ENCODE results near the gene ZG16B. TPM values are rescaled to one million over a fixed set of nuclear protein-coding genes. Genes with fewer than 3 reads are reported as not detected.

ZG16B gene
- polyA plus RNA-seq, 4 donors = 5.2 to 19.9 (median 15.0) TPM

- Histone ChIP-seq H3K27ac (ENCODE audit: low read depth in 1 of 3, low read length in 2 of 3) (no peak overlapping the region), H3K36me3 (ENCODE audit: control insufficient read depth in 3 of 3, insufficient read depth in 2 of 3, low read depth in 1 of 3, low read length in 3 of 3) (no peaks in the 10 kb centered on the region), H3K4me1 (ENCODE audit: control insufficient read depth in 3 of 3, insufficient read depth in 2 of 3, low read depth in 1 of 3, low read length in 2 of 3) (peaks cover 0 to 9% (median 0%) of the 10 kb centered on the region in 3 donors), H3K9me3 (ENCODE audit: control insufficient read depth in 2 of 2, insufficient read depth in 1 of 2, low read depth in 1 of 2, low read length in 1 of 2) (no peaks in the 10 kb centered on the region), H3K4me3 (ENCODE audit: low read depth in 1 of 3, low read length in 3 of 3) (no peak overlapping the region), H3K27me3 (ENCODE audit: control insufficient read depth in 3 of 3, insufficient read depth in 3 of 3, low read length in 3 of 3) (peaks cover 2 to 48% (median 18%) of the 10 kb centered on the region in 3 donors)
- FAIRE-seq (no peak), DNase-seq (no peak)
- 21 to 51% (median 38%) methylated on average over 2 to 3 of the region's 3 CpGs for WGBS, 3 donors
These were observed 43.3 kb upstream of the ZG16B start for GRCh38 chr16:2786826-2787151.

- no peak for DNase-seq
- no peaks in the 10 kb centered on the region for H3K36me3 ChIP-seq (ENCODE audit: control insufficient read depth in 3 of 3, insufficient read depth in 2 of 3, low read depth in 1 of 3, low read length in 3 of 3)
- H3K4me3 ChIP-seq (ENCODE audit: low read depth in 1 of 3, low read length in 3 of 3) = no peak within 1 kb of the TSS
- H3K9me3 ChIP-seq (ENCODE audit: control insufficient read depth in 2 of 2, insufficient read depth in 1 of 2, low read depth in 1 of 2, low read length in 1 of 2) = no peaks in the 10 kb centered on the region
- peaks cover 0 to 9% (median 0%) of the 10 kb centered on the region in 3 donors for H3K4me1 ChIP-seq (ENCODE audit: control insufficient read depth in 3 of 3, insufficient read depth in 2 of 3, low read depth in 1 of 3, low read length in 2 of 3)
- H3K27ac ChIP-seq (ENCODE audit: low read depth in 1 of 3, low read length in 2 of 3) = no peak within 1 kb of the TSS
- H3K27me3 ChIP-seq (ENCODE audit: control insufficient read depth in 3 of 3, insufficient read depth in 3 of 3, low read length in 3 of 3) = peaks cover 2 to 46% (median 18%) of the 10 kb centered on the region in 3 donors
- no peak for FAIRE-seq
- WGBS, 3 donors = 18 to 29% (median 26%) methylated on average over 10 of the region's 10 CpGs
These were observed 42.7 kb upstream of the ZG16B start, which contains the start of gene PRSS33 for GRCh38 chr16:2787406-2787805. PRSS33 (minus strand) TSS chr16:2787560; CDS start chr16:2786547, 1,013 bp downstream.

- WGBS, 3 donors = 47 to 64% (median 47%) methylated on average over 7 of the region's 7 CpGs
- DNase-seq (no peak), FAIRE-seq (no peak)
- Histone ChIP-seq H3K4me1 (ENCODE audit: control insufficient read depth in 3 of 3, insufficient read depth in 2 of 3, low read depth in 1 of 3, low read length in 2 of 3) (peaks cover 0 to 9% (median 0%) of the 10 kb centered on the region in 3 donors), H3K4me3 (ENCODE audit: low read depth in 1 of 3, low read length in 3 of 3) (no peak overlapping the region), H3K27ac (ENCODE audit: low read depth in 1 of 3, low read length in 2 of 3) (no peak overlapping the region), H3K9me3 (ENCODE audit: control insufficient read depth in 2 of 2, insufficient read depth in 1 of 2, low read depth in 1 of 2, low read length in 1 of 2) (no peaks in the 10 kb centered on the region), H3K36me3 (ENCODE audit: control insufficient read depth in 3 of 3, insufficient read depth in 2 of 3, low read depth in 1 of 3, low read length in 3 of 3) (no peaks in the 10 kb centered on the region), H3K27me3 (ENCODE audit: control insufficient read depth in 3 of 3, insufficient read depth in 3 of 3, low read length in 3 of 3) (peaks cover 2 to 43% (median 18%) of the 10 kb centered on the region in 3 donors)
These were observed 42.1 kb upstream of the ZG16B start for GRCh38 chr16:2787961-2788360.

- Histone ChIP-seq H3K4me1 (ENCODE audit: control insufficient read depth in 3 of 3, insufficient read depth in 2 of 3, low read depth in 1 of 3, low read length in 2 of 3) (peaks cover 0 to 20% (median 2%) of the 10 kb centered on the region in 3 donors), H3K27ac (ENCODE audit: low read depth in 1 of 3, low read length in 2 of 3) (no peak overlapping the region), H3K27me3 (ENCODE audit: control insufficient read depth in 3 of 3, insufficient read depth in 3 of 3, low read length in 3 of 3) (peaks cover 0 to 26% (median 17%) of the 10 kb centered on the region in 3 donors), H3K9me3 (ENCODE audit: control insufficient read depth in 2 of 2, insufficient read depth in 1 of 2, low read depth in 1 of 2, low read length in 1 of 2) (no peaks in the 10 kb centered on the region), H3K36me3 (ENCODE audit: control insufficient read depth in 3 of 3, insufficient read depth in 2 of 3, low read depth in 1 of 3, low read length in 3 of 3) (no peaks in the 10 kb centered on the region), H3K4me3 (ENCODE audit: low read depth in 1 of 3, low read length in 3 of 3) (no peak overlapping the region)
- WGBS, 3 donors = 82 to 85% (median 84%) methylated on average over 5 of the region's 5 CpGs
- DNase-seq (no peak), FAIRE-seq (no peak)
These were observed 39.5 kb upstream of the ZG16B start for GRCh38 chr16:2790631-2791030.

- Histone ChIP-seq H3K27me3 (ENCODE audit: control insufficient read depth in 3 of 3, insufficient read depth in 3 of 3, low read length in 3 of 3) (peaks cover 0 to 21% (median 12%) of the 10 kb centered on the region in 3 donors), H3K4me3 (ENCODE audit: low read depth in 1 of 3, low read length in 3 of 3) (no peak overlapping the region), H3K36me3 (ENCODE audit: control insufficient read depth in 3 of 3, insufficient read depth in 2 of 3, low read depth in 1 of 3, low read length in 3 of 3) (no peaks in the 10 kb centered on the region), H3K4me1 (ENCODE audit: control insufficient read depth in 3 of 3, insufficient read depth in 2 of 3, low read depth in 1 of 3, low read length in 2 of 3) (peaks cover 0 to 15% (median 2%) of the 10 kb centered on the region in 3 donors), H3K9me3 (ENCODE audit: control insufficient read depth in 2 of 2, insufficient read depth in 1 of 2, low read depth in 1 of 2, low read length in 1 of 2) (no peaks in the 10 kb centered on the region), H3K27ac (ENCODE audit: low read depth in 1 of 3, low read length in 2 of 3) (no peak overlapping the region)
- DNase-seq (no peak), FAIRE-seq (no peak)
- 75 to 82% (median 76%) methylated on average over 8 of the region's 8 CpGs for WGBS, 3 donors
These were observed 38.9 kb upstream of the ZG16B start for GRCh38 chr16:2791174-2791573.

GRCh38 chr16:2792940-2793339 lies 37.2 kb upstream of the ZG16B start:
- no peak for DNase-seq
- Histone ChIP-seq H3K27me3 (ENCODE audit: control insufficient read depth in 3 of 3, insufficient read depth in 3 of 3, low read length in 3 of 3) (peaks cover 0 to 9% (median 7%) of the 10 kb centered on the region in 3 donors), H3K27ac (ENCODE audit: low read depth in 1 of 3, low read length in 2 of 3) (no peak overlapping the region), H3K4me3 (ENCODE audit: low read depth in 1 of 3, low read length in 3 of 3) (no peak overlapping the region), H3K36me3 (ENCODE audit: control insufficient read depth in 3 of 3, insufficient read depth in 2 of 3, low read depth in 1 of 3, low read length in 3 of 3) (no peaks in the 10 kb centered on the region), H3K4me1 (ENCODE audit: control insufficient read depth in 3 of 3, insufficient read depth in 2 of 3, low read depth in 1 of 3, low read length in 2 of 3) (peaks cover 0 to 13% (median 2%) of the 10 kb centered on the region in 3 donors), H3K9me3 (ENCODE audit: control insufficient read depth in 2 of 2, insufficient read depth in 1 of 2, low read depth in 1 of 2, low read length in 1 of 2) (no peaks in the 10 kb centered on the region)
- WGBS, 3 donors = 90 to 94% (median 94%) methylated on average over 10 of the region's 10 CpGs
- FAIRE-seq = no peak

- WGBS, 3 donors = 26 to 54% (median 38%) methylated on average over 7 of the region's 7 CpGs
These were observed 34.5 kb upstream of the ZG16B start for GRCh38 chr16:2795395-2796143.

GRCh38 chr16:2798723-2799204 lies 31.3 kb upstream of the ZG16B start:
- no peaks in the 10 kb centered on the region for H3K36me3 ChIP-seq (ENCODE audit: control insufficient read depth in 3 of 3, insufficient read depth in 2 of 3, low read depth in 1 of 3, low read length in 3 of 3)

More at GRCh38 chr16:2795395-2796143, 34.5 kb upstream of the ZG16B start:
- peaks cover 0 to 22% (median 2%) of the 10 kb centered on the region in 3 donors for H3K4me1 ChIP-seq (ENCODE audit: control insufficient read depth in 3 of 3, insufficient read depth in 2 of 3, low read depth in 1 of 3, low read length in 2 of 3)
- no peaks in the 10 kb centered on the region for H3K36me3 ChIP-seq (ENCODE audit: control insufficient read depth in 3 of 3, insufficient read depth in 2 of 3, low read depth in 1 of 3, low read length in 3 of 3)
- peak overlapping the region in 1 of 3 donors; percentile 29 for H3K27ac ChIP-seq (ENCODE audit: low read depth in 1 of 3, low read length in 2 of 3)
- peak; percentile 20 to 46 for DNase-seq
- H3K9me3 ChIP-seq (ENCODE audit: control insufficient read depth in 2 of 2, insufficient read depth in 1 of 2, low read depth in 1 of 2, low read length in 1 of 2) = no peaks in the 10 kb centered on the region
- FAIRE-seq = no peak
- no peak overlapping the region for H3K4me3 ChIP-seq (ENCODE audit: low read depth in 1 of 3, low read length in 3 of 3)
- H3K27me3 ChIP-seq (ENCODE audit: control insufficient read depth in 3 of 3, insufficient read depth in 3 of 3, low read length in 3 of 3) = peaks cover 0 to 7% (median 4%) of the 10 kb centered on the region in 3 donors

More at GRCh38 chr16:2798723-2799204, 31.3 kb upstream of the ZG16B start:
- Histone ChIP-seq H3K27ac (ENCODE audit: low read depth in 1 of 3, low read length in 2 of 3) (peak overlapping the region in 1 of 3 donors; percentile 14), H3K27me3 (ENCODE audit: control insufficient read depth in 3 of 3, insufficient read depth in 3 of 3, low read length in 3 of 3) (no peaks in the 10 kb centered on the region), H3K9me3 (ENCODE audit: control insufficient read depth in 2 of 2, insufficient read depth in 1 of 2, low read depth in 1 of 2, low read length in 1 of 2) (peaks cover 0 to under 1% of the 10 kb centered on the region in 2 donors), H3K4me3 (ENCODE audit: low read depth in 1 of 3, low read length in 3 of 3) (no peak overlapping the region), H3K4me1 (ENCODE audit: control insufficient read depth in 3 of 3, insufficient read depth in 2 of 3, low read depth in 1 of 3, low read length in 2 of 3) (peaks cover 0 to 17% (median 2%) of the 10 kb centered on the region in 3 donors)
- DNase-seq (no peak), FAIRE-seq (no peak)
- 92 to 96% (median 94%) methylated on average over 22 to 39 of the region's 39 CpGs for WGBS, 3 donors

Measured in small intestine (tissue), 7 donors.